HepG2 (cell line): ENCODE results near the gene ECHS1. TPM values are rescaled to one million over a fixed set of nuclear protein-coding genes. Genes with fewer than 3 reads are reported as not detected.

Experiments used
- ATAC-seq: fragments of 200-7000 bp; cut with Tn5 transposase; 3 replicates; pipeline ENCODE4 v1.9.1; 2020; ENCODE audit warnings: mild to moderate bottlenecking, moderate library complexity
- BruUV-seq: library from RNA; stranded (reverse); fragments of 400-500 nt; replicated peaks from 2 replicates; lab custom pipeline; 2021; lab: Mats Ljungman, UMichigan
- CTCF ChIA-PET: fragments of 300-600 bp; formaldehyde crosslinking; extraction: SDS; loops from one replicate; lab custom pipeline; 2021; ENCODE audit warnings: low total read pairs, inconsistent platforms, low intra/inter-chr PET ratio; lab: Yijun Ruan, JAX
- POLR2A ChIA-PET: fragments of 350-600 bp; sonication (Branson Sonifier 250); formaldehyde crosslinking; loops from one replicate; lab custom pipeline; 2020; ENCODE audit warnings: antibody characterized with exemption, inconsistent platforms; lab: Yijun Ruan, JAX
- DNase-seq: peaks from one replicate; pipeline ENCODE4 v3.0.0-alpha.2; 2015; ENCODE audit warnings: low spot score
- FAIRE-seq: peaks from 3 replicates; lab custom pipeline; 2011; peaks lifted over from hg19 to GRCh38; lab: Jason Lieb, UNC
- H2AFZ ChIP-seq: one replicate; pipeline ENCODE4 v1.6.1; 2011; ENCODE audit warnings: low read length, inconsistent platforms
- H3K27ac ChIP-seq: fragments of 300-600 bp; 3 replicates; pipeline ENCODE4 v1.8.0; 2011; ENCODE audit warnings: mixed run types, mild to moderate bottlenecking, mixed read lengths, low read length, inconsistent platforms; ENCODE audit not compliant: insufficient read depth; ENCODE audit errors: extremely low read length
- H3K27me3 ChIP-seq, 2 experiments: fragments of 200-600 bp in 1 of 2; 2 replicates in 1 of 2; 3 replicates in 1 of 2; pipeline versions ENCODE4 v1.6.0 to v1.8.0; 2011; ENCODE audit warnings: low read length in 2 of 2, mild to moderate bottlenecking in 2 of 2, moderate library complexity in 2 of 2, inconsistent platforms in 1 of 2; ENCODE audit not compliant: insufficient read depth in 2 of 2, control insufficient read depth in 1 of 2
- H3K36me3 ChIP-seq, 2 experiments: fragments of 200-600 bp in 1 of 2; replicated peaks in 1 of 2; 2 replicates in 1 of 2; 3 replicates in 1 of 2; pipeline versions ENCODE4 v1.5.1 to v1.8.0; 2011; ENCODE audit warnings: low read length in 2 of 2, inconsistent platforms in 1 of 2; ENCODE audit not compliant: insufficient read depth in 2 of 2, control insufficient read depth in 1 of 2
- H3K4me1 ChIP-seq: 2 replicates; pipeline ENCODE4 v1.5.1; 2012; ENCODE audit warnings: low read length, inconsistent platforms; ENCODE audit not compliant: insufficient read depth
- H3K4me2 ChIP-seq: 2 replicates; pipeline ENCODE4 v1.6.0; 2011; ENCODE audit warnings: low read depth, low read length, inconsistent platforms
- H3K4me3 ChIP-seq, 3 experiments: fragments of 200-600 bp in 1 of 3; sonication (generic), shearing (Covaris generic) in 1 of 3; replicated peaks in 1 of 3; 2 replicates each; pipeline ENCODE4 v1.5.1; 2011 to 2016; ENCODE audit warnings: low read length in 3 of 3, inconsistent platforms in 2 of 3, low read depth in 2 of 3, mild to moderate bottlenecking in 2 of 3, control low read depth in 1 of 3, mixed read lengths in 1 of 3; ENCODE audit not compliant: insufficient read depth in 1 of 3
- H3K79me2 ChIP-seq: one replicate; pipeline ENCODE4 v1.6.1; 2011; ENCODE audit warnings: low read length, inconsistent platforms; ENCODE audit not compliant: insufficient read depth
- H3K9ac ChIP-seq: 2 replicates; pipeline ENCODE4 v1.6.0; 2011; ENCODE audit warnings: mild to moderate bottlenecking, low read depth, low read length, inconsistent platforms; ENCODE audit not compliant: insufficient read depth
- H3K9me3 ChIP-seq: 2 replicates; pipeline ENCODE4 v1.5.1; 2012; ENCODE audit warnings: mild to moderate bottlenecking, low read length
- H4K20me1 ChIP-seq: 2 replicates; pipeline ENCODE4 v1.6.0; 2011; ENCODE audit warnings: inconsistent platforms, mild to moderate bottlenecking, low read length, moderate library complexity; ENCODE audit not compliant: insufficient read depth
- MED13 ChIP-seq: sonication (generic); formaldehyde crosslinking; IDR thresholded peaks from 2 replicates; pipeline ENCODE4 v1.5.0; 2020; ENCODE audit warnings: missing genetic modification reagents
- MIXL1 ChIP-seq: IDR thresholded peaks from 2 replicates; pipeline ENCODE4 v1.6.1; 2016
- TSC22D2 ChIP-seq: sonication (generic); formaldehyde crosslinking; IDR thresholded peaks from 2 replicates; pipeline ENCODE4 v1.5.1; 2020; ENCODE audit warnings: missing genetic modification reagents, mild to moderate bottlenecking, borderline replicate concordance
- ZNF142 ChIP-seq: sonication (generic); formaldehyde crosslinking; IDR thresholded peaks from 2 replicates; pipeline ENCODE4 v1.4.0; 2020; ENCODE audit warnings: missing genetic modification reagents
- ZNF567 ChIP-seq: sonication (generic); formaldehyde crosslinking; IDR thresholded peaks from 2 replicates; pipeline ENCODE4 v1.8.1; 2023; ENCODE audit warnings: mild to moderate bottlenecking, missing genetic modification reagents, borderline replicate concordance
- ZNF652 ChIP-seq: IDR thresholded peaks from 2 replicates; pipeline ENCODE4 v1.6.1; 2016; ENCODE audit warnings: low read depth, borderline replicate concordance
- WGBS: methylation state at CpG from one replicate; pipeline ENCODE4 v1.1.6; 2017; ENCODE audit warnings: low lambda C conversion rate; 5-methylcytosine and 5-hydroxymethylcytosine counted together
- in situ Hi-C: cut with HindIII; loops from 2 replicates; pipeline ENCODE4 v1.10.0; 2017; ENCODE audit warnings: low pct_unique_long_range_greater_than_20kb; ENCODE audit not compliant: extremely low pct_ligation_motif_present
- intact Hi-C: fragments of 100-400 bp; cut with micrococcal nuclease; formaldehyde crosslinking; loops from one replicate; pipeline ENCODE4 v1.10.0; 2022; ENCODE audit not compliant: unreplicated experiment
- polyA plus RNA-seq, 8 experiments: library from polyadenylated mRNA; depleted of rRNA in 3 of 8; stranded (reverse) in 7 of 8; unstranded in 1 of 8; fragments of >200 nt; fragmentation: Illumina TruSeq in 4 of 8; extraction: Trizol in 4 of 8; gene quantifications; 2 replicates each; pipeline versions ENCODE4 v1.2.1 to v1.2.3, GENCODE V29; 2011 to 2016; ENCODE audit warnings: low read depth in 4 of 8, missing spikeins in 1 of 8, mixed read lengths in 1 of 8; ENCODE audit not compliant: insufficient read depth in 1 of 8
- total RNA-seq, 5 experiments: library from RNA; depleted of rRNA; stranded (reverse); fragments of >200 nt; fragmentation: Illumina TruSeq; extraction: Trizol; gene quantifications; 2 replicates each; pipeline ENCODE4 v1.2.3, GENCODE V29; 2016; ENCODE audit warnings: low read depth in 1 of 5
- TF ChIP-seq, protein P1 (sequence below): sonication (generic); formaldehyde crosslinking; IDR thresholded peaks from 2 replicates; pipeline ENCODE4 v1.4.0; 2020; ENCODE audit warnings: missing genetic modification reagents, borderline replicate concordance
- TF ChIP-seq, protein P2 (sequence below): sonication (generic); formaldehyde crosslinking; IDR thresholded peaks from 2 replicates; pipeline ENCODE4 v1.8.0; 2022; ENCODE audit warnings: mild to moderate bottlenecking, missing genetic modification reagents, moderate library complexity

Gene ECHS1
- total and polyA plus RNA-seq, 2 of the 13 experiments (the other 11 are each of a cell fraction or from before 2014, with no cell fraction given): 32.7 to 195 TPM

GRCh38 chr10:133391761-133392518 lies 18.8 kb upstream of the ECHS1 start:
- Histone ChIP-seq H3K79me2 (peaks cover 17% of the 10 kb centered on the region), H3K4me3 (no peak overlapping the region), H3K27me3 (no peaks in the 10 kb centered on the region; a peak in 1 of 5 replicates), H3K27ac (no peak overlapping the region), H3K9ac (no peak overlapping the region), H3K36me3 (peaks cover 0 to 11% of the 10 kb centered on the region in 2 experiments; a peak in 1 of 5 replicates), H2AFZ (no peak overlapping the region), H4K20me1 (no peaks in the 10 kb centered on the region), H3K4me2 (no peak overlapping the region), H3K9me3 (no peaks in the 10 kb centered on the region), H3K4me1 (peaks cover 19% of the 10 kb centered on the region)
- TF ChIP-seq MED13 (CRISPR knock-in tag) (no peak), TSC22D2 (CRISPR knock-in tag) (no peak), MIXL1 (CRISPR knock-in tag) (no peak), ZNF567 (CRISPR knock-in tag) (no peak), ZNF142 (CRISPR knock-in tag) (no peak), ZNF652 (CRISPR knock-in tag) (no peak)
- TF ChIP-seq, protein P1, sequence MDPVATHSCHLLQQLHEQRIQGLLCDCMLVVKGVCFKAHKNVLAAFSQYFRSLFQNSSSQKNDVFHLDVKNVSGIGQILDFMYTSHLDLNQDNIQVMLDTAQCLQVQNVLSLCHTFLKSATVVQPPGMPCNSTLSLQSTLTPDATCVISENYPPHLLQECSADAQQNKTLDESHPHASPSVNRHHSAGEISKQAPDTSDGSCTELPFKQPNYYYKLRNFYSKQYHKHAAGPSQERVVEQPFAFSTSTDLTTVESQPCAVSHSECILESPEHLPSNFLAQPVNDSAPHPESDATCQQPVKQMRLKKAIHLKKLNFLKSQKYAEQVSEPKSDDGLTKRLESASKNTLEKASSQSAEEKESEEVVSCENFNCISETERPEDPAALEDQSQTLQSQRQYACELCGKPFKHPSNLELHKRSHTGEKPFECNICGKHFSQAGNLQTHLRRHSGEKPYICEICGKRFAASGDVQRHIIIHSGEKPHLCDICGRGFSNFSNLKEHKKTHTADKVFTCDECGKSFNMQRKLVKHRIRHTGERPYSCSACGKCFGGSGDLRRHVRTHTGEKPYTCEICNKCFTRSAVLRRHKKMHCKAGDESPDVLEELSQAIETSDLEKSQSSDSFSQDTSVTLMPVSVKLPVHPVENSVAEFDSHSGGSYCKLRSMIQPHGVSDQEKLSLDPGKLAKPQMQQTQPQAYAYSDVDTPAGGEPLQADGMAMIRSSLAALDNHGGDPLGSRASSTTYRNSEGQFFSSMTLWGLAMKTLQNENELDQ (CRISPR knock-in tag): no peak
- TF ChIP-seq, protein P2, sequence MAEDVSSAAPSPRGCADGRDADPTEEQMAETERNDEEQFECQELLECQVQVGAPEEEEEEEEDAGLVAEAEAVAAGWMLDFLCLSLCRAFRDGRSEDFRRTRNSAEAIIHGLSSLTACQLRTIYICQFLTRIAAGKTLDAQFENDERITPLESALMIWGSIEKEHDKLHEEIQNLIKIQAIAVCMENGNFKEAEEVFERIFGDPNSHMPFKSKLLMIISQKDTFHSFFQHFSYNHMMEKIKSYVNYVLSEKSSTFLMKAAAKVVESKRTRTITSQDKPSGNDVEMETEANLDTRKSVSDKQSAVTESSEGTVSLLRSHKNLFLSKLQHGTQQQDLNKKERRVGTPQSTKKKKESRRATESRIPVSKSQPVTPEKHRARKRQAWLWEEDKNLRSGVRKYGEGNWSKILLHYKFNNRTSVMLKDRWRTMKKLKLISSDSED: no peak
- ChIA-PET CTCF (no interaction called here), POLR2A (interaction anchor here (1.7 kb wide), 1 partner anchor 19 kb away, joined by 4 read pairs; the partner anchor contains the start of gene ECHS1)
- in situ Hi-C loops: no loop called here
- FAIRE-seq (no peak), DNase-seq (no peak), ATAC-seq (no peak)
- WGBS: 77% methylated on average over 12 of the region's 12 CpGs
- no TSS peak for BruUV-seq
- intact Hi-C loops: no loop called here
